GM08714 (cell line): ENCODE measurements around the gene MAPK1.
"Not testable (repeated sequence)": the region's sequence is repeated elsewhere in the genome, so short reads cannot be mapped to it uniquely, and the experiment has no call there.

Experiments
- H3K4me3 ChIP-seq: fragments of 200-500 bp; sonication (Bioruptor generic); 2 replicates; pipeline ENCODE4 v1.5.1; 2014; ENCODE audit warnings: mild to moderate bottlenecking, low read length, inconsistent platforms
- ZNF274 ChIP-seq: IDR thresholded peaks from 2 replicates; pipeline ENCODE4 v1.6.1; 2012; ENCODE audit warnings: mild to moderate bottlenecking, low read depth, low read length

Gene MAPK1

GRCh38 chr22:21790359-21790758 is 77.1 kb downstream of the MAPK1 start:
- no peak for TF ChIP-seq ZNF274
- H3K4me3 ChIP-seq, result no peak overlapping the region

- not testable (repeated sequence) for H3K4me3 ChIP-seq
Observed at GRCh38 chr22:21787565-21787964, 79.9 kb downstream of the MAPK1 start.

- no peak for TF ChIP-seq ZNF274
- no peak overlapping the region for H3K4me3 ChIP-seq
Observed at GRCh38 chr22:21780259-21780658, 87.2 kb downstream of the MAPK1 start.

- TF ChIP-seq ZNF274, result no peak
Observed at GRCh38 chr22:21779444-21779843, 88.0 kb downstream of the MAPK1 start.

GRCh38 chr22:21778705-21779363 is 88.6 kb downstream of the MAPK1 start:
- no peak overlapping the region for H3K4me3 ChIP-seq
- TF ChIP-seq ZNF274, result no peak

More at GRCh38 chr22:21779444-21779843, 88.0 kb downstream of the MAPK1 start:
- H3K4me3 ChIP-seq, result no peak overlapping the region

- TF ChIP-seq ZNF274, result no peak
- H3K4me3 ChIP-seq, result no peak overlapping the region
Observed at GRCh38 chr22:21771631-21771976, 95.8 kb downstream of the MAPK1 start.

GRCh38 chr22:21768435-21768834 is 99.0 kb downstream of the MAPK1 start:
- TF ChIP-seq ZNF274, result no peak
- no peak overlapping the region for H3K4me3 ChIP-seq

GRCh38 chr22:21766691-21767462 is 100.6 kb downstream of the MAPK1 start:
- no peak for TF ChIP-seq ZNF274

GRCh38 chr22:21765909-21766529 is 101.4 kb downstream of the MAPK1 start:
- H3K4me3 ChIP-seq, result no peak overlapping the region
- no peak for TF ChIP-seq ZNF274

More at GRCh38 chr22:21766691-21767462, 100.6 kb downstream of the MAPK1 start:
- H3K4me3 ChIP-seq, result no peak overlapping the region

- no peak for TF ChIP-seq ZNF274
- no peak overlapping the region for H3K4me3 ChIP-seq
Observed at GRCh38 chr22:21764038-21764804, 103.2 kb downstream of the MAPK1 start.

GRCh38 chr22:21762712-21763581 is 104.5 kb downstream of the MAPK1 start:
- H3K4me3 ChIP-seq, result no peak overlapping the region
- no peak for TF ChIP-seq ZNF274

- no peak overlapping the region for H3K4me3 ChIP-seq
- TF ChIP-seq ZNF274, result no peak
Observed at GRCh38 chr22:21761994-21762680, 105.3 kb downstream of the MAPK1 start.

- no peak for TF ChIP-seq ZNF274
- H3K4me3 ChIP-seq, result no peak overlapping the region
Observed at GRCh38 chr22:21761086-21761485, 106.4 kb downstream of the MAPK1 start.
